GM23248 (cell line): ENCODE results near the gene ANKS6. TPM values are rescaled to one million over a fixed set of nuclear protein-coding genes. Genes with fewer than 3 reads are reported as not detected.

Source experiments
- DNase-seq: peaks from one replicate; pipeline ENCODE4 v3.0.0-alpha.2; 2015
- H2AFZ ChIP-seq: fragments of 200-600 bp; sonication (generic); 2 replicates; pipeline ENCODE4 v1.6.1; 2016; ENCODE audit warnings: antibody characterized with exemption
- H3F3A ChIP-seq: fragments of 200-600 bp; sonication (generic); 2 replicates; pipeline ENCODE4 v1.6.1; 2016; ENCODE audit warnings: mild to moderate bottlenecking, antibody characterized with exemption, mixed run types; ENCODE audit not compliant: insufficient read depth
- H3K27ac ChIP-seq: fragments of 200-600 bp; sonication (generic); 2 replicates; pipeline ENCODE4 v1.5.1; 2016; ENCODE audit warnings: mild to moderate bottlenecking
- H3K27me3 ChIP-seq: fragments of 200-600 bp; sonication (generic); replicated peaks from 2 replicates; pipeline ENCODE4 v1.6.1; 2016; ENCODE audit warnings: mild to moderate bottlenecking; ENCODE audit not compliant: insufficient read depth
- H3K36me3 ChIP-seq: fragments of 200-600 bp; sonication (generic); 2 replicates; pipeline ENCODE4 v1.6.1; 2016; ENCODE audit warnings: low read depth, mild to moderate bottlenecking
- H3K4me1 ChIP-seq: fragments of 200-600 bp; sonication (generic); 2 replicates; pipeline ENCODE4 v1.6.1; 2016; ENCODE audit warnings: mild to moderate bottlenecking; ENCODE audit not compliant: insufficient read depth
- H3K4me2 ChIP-seq: fragments of 200-600 bp; sonication (generic); one replicate; pipeline ENCODE4 v1.6.1; 2016; ENCODE audit warnings: mild to moderate bottlenecking; ENCODE audit not compliant: unreplicated experiment
- H3K4me3 ChIP-seq: fragments of 200-600 bp; sonication (generic); 2 replicates; pipeline ENCODE4 v1.5.1; 2016; ENCODE audit warnings: mild to moderate bottlenecking
- H3K79me2 ChIP-seq: fragments of 200-600 bp; sonication (generic); 2 replicates; pipeline ENCODE4 v1.6.1; 2016; ENCODE audit warnings: mild to moderate bottlenecking; ENCODE audit not compliant: insufficient read depth
- H3K9ac ChIP-seq: fragments of 200-600 bp; sonication (generic); 2 replicates; pipeline ENCODE4 v1.6.1; 2016; ENCODE audit warnings: mild to moderate bottlenecking
- H3K9me2 ChIP-seq: fragments of 200-600 bp; sonication (generic); 2 replicates; pipeline ENCODE4 v1.6.1; 2016; ENCODE audit warnings: mixed run types, mild to moderate bottlenecking, moderate library complexity; ENCODE audit not compliant: insufficient read depth
- H3K9me3 ChIP-seq: fragments of 200-600 bp; sonication (generic); one replicate; pipeline ENCODE4 v1.6.1; 2017; ENCODE audit warnings: low read depth
- H4K20me1 ChIP-seq: fragments of 200-600 bp; sonication (generic); 2 replicates; pipeline ENCODE4 v1.6.0; 2016; ENCODE audit not compliant: insufficient read depth
- EZH2 ChIP-seq: fragments of 200-600 bp; sonication (generic); IDR thresholded peaks from 2 replicates; pipeline ENCODE4 v1.6.1; 2018; ENCODE audit warnings: antibody characterized with exemption, mild to moderate bottlenecking; ENCODE audit not compliant: insufficient read depth, poor library complexity, severe bottlenecking
- EZH2phosphoT487 ChIP-seq: fragments of 200-600 bp; sonication (generic); IDR thresholded peaks from 2 replicates; pipeline ENCODE4 v1.6.1; 2018; ENCODE audit warnings: antibody characterized with exemption, moderate library complexity, mild to moderate bottlenecking, low read depth; ENCODE audit not compliant: insufficient read depth
- WGBS, 2 experiments: methylation state at CpG; one replicate each; pipeline ENCODE4 v1.1.6; 2015 to 2017; ENCODE audit warnings: low lambda C conversion rate in 2 of 2, low coverage in 1 of 2; ENCODE audit errors: missing lambda C conversion rate in 2 of 2; 5-methylcytosine and 5-hydroxymethylcytosine counted together
- in situ Hi-C: fragments of 300-500 bp; cut with MboI; formaldehyde crosslinking; loops from 2 replicates; pipeline ENCODE4 v1.15.0; 2020
- polyA plus RNA-seq: library from polyadenylated mRNA; unstranded; fragments of >200 nt; fragmentation: Nextera tagmentation; extraction: Ambion mirVana; gene quantifications from 2 replicates; pipeline ENCODE4 v1.2.1, GENCODE V29; 2016
- total RNA-seq: library from RNA; depleted of rRNA; stranded (reverse); fragments of >200 nt; shearing (Covaris generic); gene quantifications from 2 replicates; pipeline ENCODE4 v1.2.3, GENCODE V29; 2014

ANKS6 gene
- total and polyA plus RNA-seq, 2 experiments from 2014 or later = 7.1 to 26.4 TPM

- DNase-seq = no peak
- Histone ChIP-seq H3K9me3 (no peaks in the 10 kb centered on the region), H3K27me3 (no peaks in the 10 kb centered on the region), H3K9ac (no peak overlapping the region), H4K20me1 (no peaks in the 10 kb centered on the region), H3K4me3 (no peak overlapping the region), H3K27ac (no peak overlapping the region), H2AFZ (no peak overlapping the region), H3K4me2 (no peak overlapping the region), H3F3A (no peaks in the 10 kb centered on the region), H3K9me2 (no peaks in the 10 kb centered on the region), H3K36me3 (peaks cover 22% of the 10 kb centered on the region; the same call in 1 of the 2 replicates), H3K4me1 (no peaks in the 10 kb centered on the region), H3K79me2 (no peaks in the 10 kb centered on the region)
- WGBS, 2 experiments = 92 to 94% methylated on average over 14 to 15 of the region's 15 CpGs
- in situ Hi-C loops = loop anchor here (5.0 kb wide), 1 partner anchor 454 kb away; no protein-coding TSS in a partner anchor
- TF ChIP-seq EZH2 = no peak
- no peak for TF ChIP-seq EZH2phosphoT487
Observed at GRCh38 chr9:98771209-98771874, 25.0 kb downstream of the ANKS6 start.

- TF ChIP-seq EZH2 (no peak), EZH2phosphoT487 (no peak)
- no peaks in the 10 kb centered on the region for H3K9me2 ChIP-seq
- WGBS, 2 experiments = 97% methylated on average over 10 of the region's 10 CpGs
- no peak overlapping the region for H3K4me2 ChIP-seq
- H3K36me3 ChIP-seq = peaks cover 22% of the 10 kb centered on the region; the same call in 1 of the 2 replicates
- H3K27me3 ChIP-seq = no peaks in the 10 kb centered on the region
- no peak for DNase-seq
- H3K9ac ChIP-seq = no peak overlapping the region
- in situ Hi-C loops = loop anchor here (5.0 kb wide), 1 partner anchor 453 kb away; no protein-coding TSS in a partner anchor
- no peaks in the 10 kb centered on the region for H3K79me2 ChIP-seq
- no peaks in the 10 kb centered on the region for H4K20me1 ChIP-seq
- H3K27ac ChIP-seq = no peak overlapping the region
- H3F3A ChIP-seq = no peaks in the 10 kb centered on the region
- no peaks in the 10 kb centered on the region for H3K9me3 ChIP-seq
- H3K4me3 ChIP-seq = no peak overlapping the region
- no peak overlapping the region for H2AFZ ChIP-seq
- H3K4me1 ChIP-seq = no peaks in the 10 kb centered on the region
Observed at GRCh38 chr9:98770717-98771116, 25.6 kb downstream of the ANKS6 start.

- H2AFZ ChIP-seq = no peak overlapping the region
- H3K79me2 ChIP-seq = no peaks in the 10 kb centered on the region
- WGBS, 2 experiments = 98 to 99% methylated on average over 9 of the region's 9 CpGs
- no peaks in the 10 kb centered on the region for H4K20me1 ChIP-seq
- H3K4me2 ChIP-seq = no peak overlapping the region
- no peaks in the 10 kb centered on the region for H3K9me2 ChIP-seq
- no peak overlapping the region for H3K4me3 ChIP-seq
- H3K36me3 ChIP-seq = peaks cover 19% of the 10 kb centered on the region; the same call in 1 of the 2 replicates
- no peak for TF ChIP-seq EZH2
- no peak for TF ChIP-seq EZH2phosphoT487
- no peak for DNase-seq
- no peaks in the 10 kb centered on the region for H3K9me3 ChIP-seq
- no peaks in the 10 kb centered on the region for H3F3A ChIP-seq
- no peaks in the 10 kb centered on the region for H3K27me3 ChIP-seq
- in situ Hi-C loops = no loop called here
- H3K4me1 ChIP-seq = no peaks in the 10 kb centered on the region
- H3K27ac ChIP-seq = no peak overlapping the region
- H3K9ac ChIP-seq = no peak overlapping the region
Observed at GRCh38 chr9:98768344-98768743, 28.0 kb downstream of the ANKS6 start.

GRCh38 chr9:98767915-98768314 is 28.4 kb downstream of the ANKS6 start:
- WGBS, 2 experiments = 97 to 98% methylated on average over 7 of the region's 7 CpGs
- TF ChIP-seq EZH2phosphoT487 (no peak), EZH2 (no peak)
- no peaks in the 10 kb centered on the region for H4K20me1 ChIP-seq
- no peak overlapping the region for H3K4me3 ChIP-seq
- in situ Hi-C loops = no loop called here
- DNase-seq = no peak
- H3K9ac ChIP-seq = no peak overlapping the region
- no peak overlapping the region for H3K27ac ChIP-seq
- H3F3A ChIP-seq = no peaks in the 10 kb centered on the region
- H3K9me2 ChIP-seq = no peaks in the 10 kb centered on the region
- H3K9me3 ChIP-seq = no peaks in the 10 kb centered on the region
- H3K4me2 ChIP-seq = no peak overlapping the region
- H3K79me2 ChIP-seq = no peaks in the 10 kb centered on the region
- no peaks in the 10 kb centered on the region for H3K4me1 ChIP-seq
- no peak overlapping the region for H2AFZ ChIP-seq
- H3K27me3 ChIP-seq = no peaks in the 10 kb centered on the region
- peaks cover 14% of the 10 kb centered on the region; the same call in 1 of the 2 replicates for H3K36me3 ChIP-seq
